Cardiac atrium fibroblast (primary cell): ENCODE data around the gene LRP3. TPM values are rescaled to one million over a fixed set of nuclear protein-coding genes. Genes with fewer than 3 reads are reported as not detected.

Source experiments
- total RNA-seq: library from RNA; depleted of rRNA; stranded (reverse); fragments of >200 nt; gene quantifications from 2 replicates; pipeline ENCODE4 v1.2.3, GENCODE V29; 2015

Gene LRP3
- 26.0 and 31.9 TPM in 2 replicates for total RNA-seq

GRCh38 chr19:33193865-33194362 lies at the start of gene LRP3:
LRP3 (plus strand) TSS chr19:33194330; CDS start chr19:33194786, 456 bp downstream.

GRCh38 chr19:33225458-33225926 lies 31.4 kb downstream of the LRP3 start, which contains the start of gene SLC7A10:
SLC7A10 (minus strand) TSS chr19:33225850; CDS start chr19:33225703, 147 bp downstream.

Other genes with a start within 250 kb of the LRP3 start
- gene CEP89, start 222.4 kb upstream of the LRP3 start, total RNA-seq = 10.4 and 21.1 TPM in 2 replicates
- 1.3 and 2.3 TPM in 2 replicates for gene FAAP24, start 222.1 kb upstream of the LRP3 start, total RNA-seq
- 9.7 and 11.2 TPM in 2 replicates for gene RHPN2, start 129.4 kb upstream of the LRP3 start, total RNA-seq
- gene GPATCH1, start 113.1 kb upstream of the LRP3 start, total RNA-seq = 2.3 and 3.6 TPM in 2 replicates
- gene WDR88, start 62.2 kb upstream of the LRP3 start, total RNA-seq = not detected in 2 replicates
- 0.81 TPM in 1 of 2 replicates, not detected in the other for gene SLC7A10, start 31.5 kb downstream of the LRP3 start, total RNA-seq
- 4.3 and 5.7 TPM in 2 replicates for gene CEBPA, start 108.2 kb downstream of the LRP3 start, total RNA-seq
- 20.9 and 24.8 TPM in 2 replicates for gene CEBPG, start 179.4 kb downstream of the LRP3 start, total RNA-seq